HEK293T (cell line): ENCODE results near the gene SHISA9.

Source experiments
- SUZ12 ChIP-seq: fragments of 450-650 bp; IDR thresholded peaks from 2 replicates; pipeline ENCODE4 v1.6.1; 2016; ENCODE audit warnings: mild to moderate bottlenecking
- TARDBP ChIP-seq: fragments of 450-650 bp; IDR thresholded peaks from 2 replicates; pipeline ENCODE4 v1.6.1; 2016

- no peak for TF ChIP-seq SUZ12
- TF ChIP-seq TARDBP = no peak
These were observed 275.3 kb downstream of the SHISA9 start for GRCh38 chr16:13176711-13177110.
